GM21447 (cell line): ENCODE measurements around the gene PTCD1.

ENCODE experiments used
- ATAC-seq: cut with Tn5 transposase; IDR thresholded peaks from one replicate; pipeline ENCODE4 v1.9.1; 2021; ENCODE audit not compliant: unreplicated experiment

The PTCD1 gene

GRCh38 chr7:99372275-99373090 is 66.1 kb downstream of the PTCD1 start:
- no peak for ATAC-seq

- ATAC-seq, result no peak
Observed at GRCh38 chr7:99371376-99371920, 67.2 kb downstream of the PTCD1 start.

GRCh38 chr7:99369767-99370391 is 68.7 kb downstream of the PTCD1 start:
- no peak for ATAC-seq

- no peak for ATAC-seq
Observed at GRCh38 chr7:99368750-99369389, 69.7 kb downstream of the PTCD1 start.
